HEK293 (cell line): ENCODE measurements around the gene SORBS2.

Experiments used
- ZNF416 ChIP-seq: fragments of 450-650 bp; formaldehyde crosslinking; IDR thresholded peaks from 2 replicates; pipeline ENCODE4 v1.5.1; 2016; ENCODE audit warnings: missing biosample characterization, missing genetic modification characterization
- ZSCAN23 ChIP-seq: fragments of 450-650 bp; formaldehyde crosslinking; IDR thresholded peaks from 2 replicates; pipeline ENCODE4 v1.5.1; 2016; ENCODE audit warnings: missing biosample characterization, missing genetic modification characterization
- TF ChIP-seq, protein P1 (sequence below): fragments of 450-650 bp; formaldehyde crosslinking; IDR thresholded peaks from 2 replicates; pipeline ENCODE4 v1.5.1; 2016; ENCODE audit warnings: missing biosample characterization, missing genetic modification characterization

DNA sequence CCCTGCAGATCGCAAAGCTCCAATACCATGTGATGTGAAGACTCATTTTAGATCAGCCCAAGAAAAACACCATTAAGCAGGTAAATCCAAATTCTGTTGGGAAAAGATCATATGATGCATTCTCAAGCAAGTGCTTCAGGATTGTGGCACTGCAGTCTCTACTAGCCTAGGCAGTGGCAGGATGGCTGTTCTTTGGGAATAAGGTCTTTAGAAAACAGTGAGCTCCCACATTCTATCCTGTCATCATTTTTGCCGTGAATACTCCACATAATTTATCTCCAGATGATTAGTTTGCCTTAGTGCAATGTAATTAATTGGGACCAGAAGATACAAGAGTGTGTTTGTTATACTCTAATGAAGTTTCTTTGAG lies 18.9 kb downstream of the SORBS2 start:
- TF ChIP-seq, protein P1, sequence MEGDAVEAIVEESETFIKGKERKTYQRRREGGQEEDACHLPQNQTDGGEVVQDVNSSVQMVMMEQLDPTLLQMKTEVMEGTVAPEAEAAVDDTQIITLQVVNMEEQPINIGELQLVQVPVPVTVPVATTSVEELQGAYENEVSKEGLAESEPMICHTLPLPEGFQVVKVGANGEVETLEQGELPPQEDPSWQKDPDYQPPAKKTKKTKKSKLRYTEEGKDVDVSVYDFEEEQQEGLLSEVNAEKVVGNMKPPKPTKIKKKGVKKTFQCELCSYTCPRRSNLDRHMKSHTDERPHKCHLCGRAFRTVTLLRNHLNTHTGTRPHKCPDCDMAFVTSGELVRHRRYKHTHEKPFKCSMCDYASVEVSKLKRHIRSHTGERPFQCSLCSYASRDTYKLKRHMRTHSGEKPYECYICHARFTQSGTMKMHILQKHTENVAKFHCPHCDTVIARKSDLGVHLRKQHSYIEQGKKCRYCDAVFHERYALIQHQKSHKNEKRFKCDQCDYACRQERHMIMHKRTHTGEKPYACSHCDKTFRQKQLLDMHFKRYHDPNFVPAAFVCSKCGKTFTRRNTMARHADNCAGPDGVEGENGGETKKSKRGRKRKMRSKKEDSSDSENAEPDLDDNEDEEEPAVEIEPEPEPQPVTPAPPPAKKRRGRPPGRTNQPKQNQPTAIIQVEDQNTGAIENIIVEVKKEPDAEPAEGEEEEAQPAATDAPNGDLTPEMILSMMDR (tag by site-specific recombination): no peak
- TF ChIP-seq ZNF416 (tag by site-specific recombination) (no peak), ZSCAN23 (no peak)
